ENCODE results near the gene SGTA. TPM values are rescaled to one million over a fixed set of nuclear protein-coding genes. Genes with fewer than 3 reads are reported as not detected.

The SGTA gene
- total RNA-seq, 8 experiments from 2014 or later = 29.5 to 85.5 (median 68.5) TPM

- no peak for ATAC-seq (replicated peaks in 6 of 8)
- Histone ChIP-seq H3K4me1 (replicated peaks in 1 of 2) (no peaks in the 10 kb centered on the region), H3K4me3 (no peak overlapping the region), H3K27ac (no peak overlapping the region)
- 90 to 100% (median 99%) methylated on average over 1 to 8 of the region's 23 CpGs; no CpG with 5 or more reads in 6 of the 10 experiments for WGBS, 10 experiments
- in situ Hi-C loops (cut with MboI; ENCODE audit: low pct_unique_long_range_greater_than_20kb in 2 of 9, low sequenced_read_pairs in 9 of 9, unreplicated experiment in 9 of 9) = no loop called here
Observed at GRCh38 chr19:2805991-2806649, 23.0 kb upstream of the SGTA start.

GRCh38 chr19:2805261-2805900, 22.3 kb upstream of the SGTA start:
- in situ Hi-C loops (cut with MboI; ENCODE audit: low pct_unique_long_range_greater_than_20kb in 2 of 9, low sequenced_read_pairs in 9 of 9, unreplicated experiment in 9 of 9) = no loop called here
- WGBS, 10 experiments = 100% methylated on average over 1 of the region's 28 CpGs; no CpG with 5 or more reads in 9 of the 10 experiments
- Histone ChIP-seq H3K4me3 (no peak overlapping the region), H3K27ac (no peak overlapping the region), H3K4me1 (replicated peaks in 1 of 2) (no peaks in the 10 kb centered on the region)
- ATAC-seq (replicated peaks in 6 of 8) = no peak

GRCh38 chr19:2804156-2805004, 21.3 kb upstream of the SGTA start:
- in situ Hi-C loops (cut with MboI; ENCODE audit: low pct_unique_long_range_greater_than_20kb in 2 of 9, low sequenced_read_pairs in 9 of 9, unreplicated experiment in 9 of 9) = no loop called here
- Histone ChIP-seq H3K4me1 (replicated peaks in 1 of 2) (no peaks in the 10 kb centered on the region), H3K27ac (no peak overlapping the region), H3K4me3 (no peak overlapping the region)
- 80 to 100% (median 94%) methylated on average over 1 to 11 of the region's 27 CpGs; no CpG with 5 or more reads in 6 of the 10 experiments for WGBS, 10 experiments
- no peak for ATAC-seq (replicated peaks in 6 of 8)

- WGBS, 10 experiments = 73 to 100% (median 98%) methylated on average over 1 to 11 of the region's 29 CpGs; no CpG with 5 or more reads in 4 of the 10 experiments
- H3K27ac ChIP-seq = no peak overlapping the region
- no peaks in the 10 kb centered on the region for H3K4me1 ChIP-seq (replicated peaks in 1 of 2)
- ATAC-seq (replicated peaks in 6 of 8) = no peak
- H3K4me3 ChIP-seq = no peak overlapping the region
- in situ Hi-C loops (cut with MboI; ENCODE audit: low pct_unique_long_range_greater_than_20kb in 2 of 9, low sequenced_read_pairs in 9 of 9, unreplicated experiment in 9 of 9) = no loop called here
Observed at GRCh38 chr19:2803486-2804155, 20.5 kb upstream of the SGTA start.

- no peaks in the 10 kb centered on the region for H3K4me1 ChIP-seq (replicated peaks in 1 of 2)
- no peak overlapping the region for H3K27ac ChIP-seq
- no peak for ATAC-seq (replicated peaks in 6 of 8)
- WGBS, 10 experiments = 93 to 100% (median 96%) methylated on average over 1 to 14 of the region's 17 CpGs; no CpG with 5 or more reads in 3 of the 10 experiments
- no peak overlapping the region for H3K4me3 ChIP-seq
- in situ Hi-C loops (cut with MboI; ENCODE audit: low pct_unique_long_range_greater_than_20kb in 2 of 9, low sequenced_read_pairs in 9 of 9, unreplicated experiment in 9 of 9) = no loop called here
Observed at GRCh38 chr19:2802826-2803225, 19.8 kb upstream of the SGTA start.

- WGBS, 10 experiments = 89 to 98% (median 96%) methylated on average over 3 to 8 of the region's 22 CpGs; no CpG with 5 or more reads in 7 of the 10 experiments
- Histone ChIP-seq H3K4me1 (replicated peaks in 1 of 2) (no peaks in the 10 kb centered on the region), H3K4me3 (no peak overlapping the region), H3K27ac (no peak overlapping the region)
- ATAC-seq (replicated peaks in 6 of 8) = no peak
- in situ Hi-C loops (cut with MboI; ENCODE audit: low pct_unique_long_range_greater_than_20kb in 2 of 9, low sequenced_read_pairs in 9 of 9, unreplicated experiment in 9 of 9) = no loop called here
Observed at GRCh38 chr19:2800506-2800905, 17.4 kb upstream of the SGTA start.

GRCh38 chr19:2799273-2800020, 16.4 kb upstream of the SGTA start:
- WGBS, 10 experiments = 90 to 100% (median 97%) methylated on average over 1 to 10 of the region's 41 CpGs; no CpG with 5 or more reads in 6 of the 10 experiments
- Histone ChIP-seq H3K4me1 (replicated peaks in 1 of 2) (no peaks in the 10 kb centered on the region), H3K4me3 (no peak overlapping the region), H3K27ac (no peak overlapping the region)
- in situ Hi-C loops (cut with MboI; ENCODE audit: low pct_unique_long_range_greater_than_20kb in 2 of 9, low sequenced_read_pairs in 9 of 9, unreplicated experiment in 9 of 9) = no loop called here
- ATAC-seq (replicated peaks in 6 of 8) = no peak

- no peak for ATAC-seq (replicated peaks in 6 of 8)
- Histone ChIP-seq H3K4me3 (no peak overlapping the region), H3K27ac (no peak overlapping the region), H3K4me1 (replicated peaks in 1 of 2) (no peaks in the 10 kb centered on the region)
- in situ Hi-C loops (cut with MboI; ENCODE audit: low pct_unique_long_range_greater_than_20kb in 2 of 9, low sequenced_read_pairs in 9 of 9, unreplicated experiment in 9 of 9) = no loop called here
- WGBS, 10 experiments = 76 to 100% (median 88%) methylated on average over 1 to 5 of the region's 7 CpGs; no CpG with 5 or more reads in 4 of the 10 experiments
Observed at GRCh38 chr19:2798733-2799132, 15.7 kb upstream of the SGTA start.

GRCh38 chr19:2798158-2798685, 15.1 kb upstream of the SGTA start:
- in situ Hi-C loops (cut with MboI; ENCODE audit: low pct_unique_long_range_greater_than_20kb in 2 of 9, low sequenced_read_pairs in 9 of 9, unreplicated experiment in 9 of 9) = no loop called here
- Histone ChIP-seq H3K4me3 (no peak overlapping the region), H3K4me1 (replicated peaks in 1 of 2) (no peaks in the 10 kb centered on the region), H3K27ac (no peak overlapping the region)
- 90 to 100% (median 99%) methylated on average over 1 to 10 of the region's 16 CpGs; no CpG with 5 or more reads in 4 of the 10 experiments for WGBS, 10 experiments
- ATAC-seq (replicated peaks in 6 of 8) = no peak

- Histone ChIP-seq H3K4me1 (replicated peaks in 1 of 2) (no peaks in the 10 kb centered on the region), H3K4me3 (no peak overlapping the region), H3K27ac (no peak overlapping the region)
- in situ Hi-C loops (cut with MboI; ENCODE audit: low pct_unique_long_range_greater_than_20kb in 2 of 9, low sequenced_read_pairs in 9 of 9, unreplicated experiment in 9 of 9) = no loop called here
- WGBS, 10 experiments = 92 to 100% (median 96%) methylated on average over 2 to 11 of the region's 15 CpGs; no CpG with 5 or more reads in 2 of the 10 experiments
- ATAC-seq (replicated peaks in 6 of 8) = no peak
Observed at GRCh38 chr19:2797280-2797679, 14.2 kb upstream of the SGTA start.

- Histone ChIP-seq H3K27ac (no peak overlapping the region), H3K4me1 (replicated peaks in 1 of 2) (no peaks in the 10 kb centered on the region), H3K4me3 (no peak overlapping the region)
- peak in 5 of 8 experiments; percentile 4 to 21 (median 15) for ATAC-seq (replicated peaks in 6 of 8)
- WGBS, 10 experiments = 80 to 100% (median 93%) methylated on average over 1 to 6 of the region's 23 CpGs; no CpG with 5 or more reads in 5 of the 10 experiments
- in situ Hi-C loops (cut with MboI; ENCODE audit: low pct_unique_long_range_greater_than_20kb in 2 of 9, low sequenced_read_pairs in 9 of 9, unreplicated experiment in 9 of 9) = no loop called here
Observed at GRCh38 chr19:2796659-2797266, 13.7 kb upstream of the SGTA start.

Data from motor neuron (in vitro differentiated cells).